ENCODE measurements around the gene BCAM.

GRCh38 chr19:44840811-44841210 is 31.9 kb downstream of the BCAM start:
- no peak for TF ChIP-seq CTCF (IDR thresholded peaks at IDR 0.05)
- TF ChIP-seq POLR2A (IDR thresholded peaks at IDR 0.05) = no peak
